Ramos (cell line): ENCODE measurements around the gene AP1M1.
"Not testable (repeated sequence)": the region's sequence is repeated elsewhere in the genome, so short reads cannot be mapped to it uniquely, and the experiment has no call there.

Experiments used
- in situ Hi-C: fragments of 300-500 bp; cut with MboI; formaldehyde crosslinking; loops from one replicate; pipeline ENCODE4 v1.14.3; 2022; ENCODE audit warnings: low sequenced_read_pairs; ENCODE audit not compliant: unreplicated experiment

The AP1M1 gene

GRCh38 chr19:16258440-16258903 lies 60.8 kb downstream of the AP1M1 start:
- in situ Hi-C loops: no loop called here

- in situ Hi-C loops: no loop called here
These were observed 61.9 kb downstream of the AP1M1 start for GRCh38 chr19:16259385-16260159.

GRCh38 chr19:16260160-16260811 lies 62.6 kb downstream of the AP1M1 start:
- in situ Hi-C loops: no loop called here

GRCh38 chr19:16260812-16261161 lies 63.1 kb downstream of the AP1M1 start:
- in situ Hi-C loops: no loop called here

GRCh38 chr19:16261584-16262368 lies 64.1 kb downstream of the AP1M1 start:
- in situ Hi-C loops: no loop called here

- in situ Hi-C loops: no loop called here
These were observed 64.9 kb downstream of the AP1M1 start for GRCh38 chr19:16262618-16263017.

GRCh38 chr19:16263141-16263761 lies 65.5 kb downstream of the AP1M1 start:
- in situ Hi-C loops: no loop called here

- in situ Hi-C loops: no loop called here
These were observed 67.5 kb downstream of the AP1M1 start for GRCh38 chr19:16265205-16265604.

GRCh38 chr19:16265890-16266585 lies 68.3 kb downstream of the AP1M1 start:
- in situ Hi-C loops: no loop called here

GRCh38 chr19:16266586-16266942 lies 68.9 kb downstream of the AP1M1 start:
- in situ Hi-C loops: no loop called here

- in situ Hi-C loops: no loop called here
These were observed 71.1 kb downstream of the AP1M1 start for GRCh38 chr19:16268676-16269319.

GRCh38 chr19:16272945-16273344 lies 75.2 kb downstream of the AP1M1 start:
- in situ Hi-C loops: no loop called here

GRCh38 chr19:16274447-16274846 lies 76.7 kb downstream of the AP1M1 start:
- in situ Hi-C loops: no loop called here

GRCh38 chr19:16280306-16280705 lies 82.6 kb downstream of the AP1M1 start:
- in situ Hi-C loops: no loop called here

GRCh38 chr19:16281743-16282142 lies 84.0 kb downstream of the AP1M1 start:
- in situ Hi-C loops: no loop called here

GRCh38 chr19:16283210-16284061 lies 85.7 kb downstream of the AP1M1 start:
- in situ Hi-C loops: no loop called here

- in situ Hi-C loops: no loop called here
These were observed 86.8 kb downstream of the AP1M1 start for GRCh38 chr19:16284505-16284904.

GRCh38 chr19:16285079-16285478 lies 87.4 kb downstream of the AP1M1 start:
- in situ Hi-C loops: not testable (repeated sequence)
